Measurements from ENCODE around the gene ITFG1. TPM values are rescaled to one million over a fixed set of nuclear protein-coding genes. Genes with fewer than 3 reads are reported as not detected.

ITFG1 gene
- total and polyA plus RNA-seq, 2 of the 13 experiments (the other 11 are each of a cell fraction or from before 2014, with no cell fraction given), result 74.5 to 150 TPM

DNA sequence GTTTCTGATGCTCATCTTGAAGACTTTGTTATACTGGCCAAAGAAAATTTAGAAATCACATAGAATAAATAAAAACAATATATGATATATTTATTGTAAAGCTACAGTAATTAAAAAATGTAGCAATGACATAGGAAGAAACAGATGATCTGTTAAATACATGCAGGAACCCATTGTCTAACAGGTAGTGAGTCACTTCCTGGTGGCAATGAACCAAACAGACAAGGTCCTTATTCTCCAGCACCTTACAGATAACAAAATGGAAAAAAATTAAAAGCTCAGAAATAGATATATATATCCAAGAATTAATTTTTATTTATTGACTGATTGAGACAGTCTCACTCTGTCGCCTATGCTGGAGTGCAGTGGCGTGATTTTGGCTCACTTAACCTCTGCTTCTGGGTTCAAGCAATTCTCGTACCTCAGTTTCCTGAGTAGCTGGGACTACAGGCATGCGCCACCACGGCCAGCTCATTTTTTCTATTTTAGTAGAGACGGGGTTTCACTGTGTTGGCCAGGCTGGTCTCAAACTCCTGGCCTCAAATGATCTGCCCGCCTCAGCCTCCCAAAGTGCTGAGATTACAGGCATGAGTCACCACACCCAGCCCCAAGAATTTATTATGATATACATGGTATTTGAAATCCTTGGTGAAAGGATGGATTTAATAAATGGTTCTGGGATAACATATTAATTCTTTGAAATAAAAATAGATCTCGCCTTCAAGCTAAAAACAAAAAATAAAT is 324.6 kb downstream of the ITFG1 start (continued):
- TF ChIP-seq ZNF773 (CRISPR knock-in tag; IDR thresholded peaks at IDR 0.05; ENCODE audit: borderline replicate concordance), result no peak
- TF ChIP-seq, protein P1, sequence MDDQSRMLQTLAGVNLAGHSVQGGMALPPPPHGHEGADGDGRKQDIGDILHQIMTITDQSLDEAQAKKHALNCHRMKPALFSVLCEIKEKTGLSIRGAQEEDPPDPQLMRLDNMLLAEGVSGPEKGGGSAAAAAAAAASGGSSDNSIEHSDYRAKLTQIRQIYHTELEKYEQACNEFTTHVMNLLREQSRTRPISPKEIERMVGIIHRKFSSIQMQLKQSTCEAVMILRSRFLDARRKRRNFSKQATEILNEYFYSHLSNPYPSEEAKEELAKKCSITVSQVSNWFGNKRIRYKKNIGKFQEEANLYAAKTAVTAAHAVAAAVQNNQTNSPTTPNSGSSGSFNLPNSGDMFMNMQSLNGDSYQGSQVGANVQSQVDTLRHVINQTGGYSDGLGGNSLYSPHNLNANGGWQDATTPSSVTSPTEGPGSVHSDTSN (CRISPR knock-in tag; IDR thresholded peaks at IDR 0.05; ENCODE audit: borderline replicate concordance), result no peak

DNA sequence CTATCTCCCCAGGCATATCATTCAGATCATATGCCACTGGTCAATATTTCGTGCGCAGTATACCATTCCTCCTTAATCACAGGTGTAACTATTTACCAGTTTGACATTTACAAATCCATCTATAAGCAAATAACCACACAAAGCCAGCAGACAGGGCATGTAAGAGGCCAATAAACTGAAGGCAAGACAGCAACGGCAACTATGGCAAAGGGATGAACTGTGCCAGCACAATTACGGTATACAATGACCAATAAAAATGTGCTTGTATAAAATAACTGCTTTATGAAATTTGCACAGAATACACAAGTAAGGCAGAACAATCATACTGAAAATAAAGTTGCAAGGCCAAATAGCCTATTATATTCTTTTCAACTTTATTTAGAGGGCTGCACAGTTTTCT is 326.3 kb downstream of the ITFG1 start:
- no TSS peak for BruUV-seq (replicated peaks)
- intact Hi-C loops (cut with micrococcal nuclease; ENCODE audit: unreplicated experiment) (no loop called here), in situ Hi-C loops (cut with HindIII; ENCODE audit: extremely low pct_ligation_motif_present, low pct_unique_long_range_greater_than_20kb) (loop anchor here (10.0 kb wide), 1 partner anchor 190 kb away; no protein-coding TSS in a partner anchor)
- FAIRE-seq (no peak), ATAC-seq (no peak), DNase-seq (ENCODE audit: low spot score) (no peak)
- no peak overlapping the region for H3K9ac ChIP-seq (ENCODE audit: insufficient read depth, low read depth, low read length)
- H3K4me1 ChIP-seq (ENCODE audit: insufficient read depth, low read length), result no peaks in the 10 kb centered on the region
- ChIA-PET POLR2A (no interaction called here), CTCF (ENCODE audit: low intra/inter-chr PET ratio, low total read pairs) (no interaction called here)
- 70% methylated on average over 4 of the region's 4 CpGs for WGBS (ENCODE audit: low lambda C conversion rate)
- H3K27ac ChIP-seq (ENCODE audit: extremely low read length, insufficient read depth, low read length), result no peak overlapping the region
- no peak overlapping the region for H2AFZ ChIP-seq (ENCODE audit: low read length)
- no peak overlapping the region for H3K4me2 ChIP-seq (ENCODE audit: low read depth, low read length)
- H3K79me2 ChIP-seq (ENCODE audit: insufficient read depth, low read length), result no peaks in the 10 kb centered on the region
- H3K36me3 ChIP-seq (replicated peaks in 1 of 2; ENCODE audit: control insufficient read depth in 1 of 2, insufficient read depth in 2 of 2, low read length in 2 of 2), result no peaks in the 10 kb centered on the region
- no peaks in the 10 kb centered on the region for H4K20me1 ChIP-seq (ENCODE audit: insufficient read depth, low read length)
- no peaks in the 10 kb centered on the region for H3K27me3 ChIP-seq (ENCODE audit: control insufficient read depth in 1 of 2, insufficient read depth in 2 of 2, low read length in 2 of 2)
- no peak overlapping the region for H3K4me3 ChIP-seq (replicated peaks in 1 of 3; ENCODE audit: insufficient read depth in 1 of 3, low read depth in 2 of 3, low read length in 3 of 3)
- TF ChIP-seq, protein P2, sequence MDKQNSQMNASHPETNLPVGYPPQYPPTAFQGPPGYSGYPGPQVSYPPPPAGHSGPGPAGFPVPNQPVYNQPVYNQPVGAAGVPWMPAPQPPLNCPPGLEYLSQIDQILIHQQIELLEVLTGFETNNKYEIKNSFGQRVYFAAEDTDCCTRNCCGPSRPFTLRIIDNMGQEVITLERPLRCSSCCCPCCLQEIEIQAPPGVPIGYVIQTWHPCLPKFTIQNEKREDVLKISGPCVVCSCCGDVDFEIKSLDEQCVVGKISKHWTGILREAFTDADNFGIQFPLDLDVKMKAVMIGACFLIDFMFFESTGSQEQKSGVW (CRISPR knock-in tag; IDR thresholded peaks at IDR 0.05; ENCODE audit: borderline replicate concordance), result no peak
- no peak for TF ChIP-seq ATM (IDR thresholded peaks at IDR 0.05; ENCODE audit: borderline replicate concordance)
- TF ChIP-seq, protein P3, sequence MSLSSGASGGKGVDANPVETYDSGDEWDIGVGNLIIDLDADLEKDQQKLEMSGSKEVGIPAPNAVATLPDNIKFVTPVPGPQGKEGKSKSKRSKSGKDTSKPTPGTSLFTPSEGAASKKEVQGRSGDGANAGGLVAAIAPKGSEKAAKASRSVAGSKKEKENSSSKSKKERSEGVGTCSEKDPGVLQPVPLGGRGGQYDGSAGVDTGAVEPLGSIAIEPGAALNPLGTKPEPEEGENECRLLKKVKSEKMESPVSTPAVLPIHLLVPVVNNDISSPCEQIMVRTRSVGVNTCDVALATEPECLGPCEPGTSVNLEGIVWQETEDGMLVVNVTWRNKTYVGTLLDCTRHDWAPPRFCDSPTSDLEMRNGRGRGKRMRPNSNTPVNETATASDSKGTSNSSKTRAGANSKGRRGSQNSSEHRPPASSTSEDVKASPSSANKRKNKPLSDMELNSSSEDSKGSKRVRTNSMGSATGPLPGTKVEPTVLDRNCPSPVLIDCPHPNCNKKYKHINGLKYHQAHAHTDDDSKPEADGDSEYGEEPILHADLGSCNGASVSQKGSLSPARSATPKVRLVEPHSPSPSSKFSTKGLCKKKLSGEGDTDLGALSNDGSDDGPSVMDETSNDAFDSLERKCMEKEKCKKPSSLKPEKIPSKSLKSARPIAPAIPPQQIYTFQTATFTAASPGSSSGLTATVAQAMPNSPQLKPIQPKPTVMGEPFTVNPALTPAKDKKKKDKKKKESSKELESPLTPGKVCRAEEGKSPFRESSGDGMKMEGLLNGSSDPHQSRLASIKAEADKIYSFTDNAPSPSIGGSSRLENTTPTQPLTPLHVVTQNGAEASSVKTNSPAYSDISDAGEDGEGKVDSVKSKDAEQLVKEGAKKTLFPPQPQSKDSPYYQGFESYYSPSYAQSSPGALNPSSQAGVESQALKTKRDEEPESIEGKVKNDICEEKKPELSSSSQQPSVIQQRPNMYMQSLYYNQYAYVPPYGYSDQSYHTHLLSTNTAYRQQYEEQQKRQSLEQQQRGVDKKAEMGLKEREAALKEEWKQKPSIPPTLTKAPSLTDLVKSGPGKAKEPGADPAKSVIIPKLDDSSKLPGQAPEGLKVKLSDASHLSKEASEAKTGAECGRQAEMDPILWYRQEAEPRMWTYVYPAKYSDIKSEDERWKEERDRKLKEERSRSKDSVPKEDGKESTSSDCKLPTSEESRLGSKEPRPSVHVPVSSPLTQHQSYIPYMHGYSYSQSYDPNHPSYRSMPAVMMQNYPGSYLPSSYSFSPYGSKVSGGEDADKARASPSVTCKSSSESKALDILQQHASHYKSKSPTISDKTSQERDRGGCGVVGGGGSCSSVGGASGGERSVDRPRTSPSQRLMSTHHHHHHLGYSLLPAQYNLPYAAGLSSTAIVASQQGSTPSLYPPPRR (CRISPR knock-in tag; IDR thresholded peaks at IDR 0.05; ENCODE audit: borderline replicate concordance), result no peak
- no peak for TF ChIP-seq BCL6 (CRISPR knock-in tag; IDR thresholded peaks at IDR 0.05)
- TF ChIP-seq ZNF75D (CRISPR knock-in tag; IDR thresholded peaks at IDR 0.05; ENCODE audit: borderline replicate concordance), result no peak
- TF ChIP-seq ZNF451 (CRISPR knock-in tag; IDR thresholded peaks at IDR 0.05), result no peak
- TF ChIP-seq ZNF335 (CRISPR knock-in tag; IDR thresholded peaks at IDR 0.05), result no peak
- TF ChIP-seq ZSCAN30 (CRISPR knock-in tag; IDR thresholded peaks at IDR 0.05), result no peak
- TF ChIP-seq ZNF558 (CRISPR knock-in tag; IDR thresholded peaks at IDR 0.05; ENCODE audit: borderline replicate concordance), result no peak
- no peaks in the 10 kb centered on the region for H3K9me3 ChIP-seq (ENCODE audit: low read length)

Data from HepG2 (cell line).